HepG2 (cell line): ENCODE measurements around the gene MRE11. TPM values are rescaled to one million over a fixed set of nuclear protein-coding genes. Genes with fewer than 3 reads are reported as not detected.

Source experiments
- AGO2 ChIP-seq: fragments of 200-400 bp; formaldehyde crosslinking; optimal IDR thresholded peaks from 2 replicates; pipeline ENCODE3; 2017; ENCODE audit warnings: mild to moderate bottlenecking, low read depth, low read length, moderate library complexity
- ARNT ChIP-seq: fragments of 450-650 bp; IDR thresholded peaks from 2 replicates; pipeline ENCODE4 v1.6.1; 2017
- ATF3 ChIP-seq: sonication (generic); formaldehyde crosslinking; IDR thresholded peaks from 2 replicates; pipeline ENCODE4 v1.4.0; 2020; ENCODE audit warnings: missing genetic modification reagents
- BRF2 ChIP-seq: sonication (generic); formaldehyde crosslinking; IDR thresholded peaks from 2 replicates; pipeline ENCODE4 v1.8.1; 2022; ENCODE audit warnings: mild to moderate bottlenecking, missing genetic modification reagents
- CEBPG ChIP-seq: IDR thresholded peaks from 2 replicates; pipeline ENCODE4 v1.6.1; 2016
- CREBL2 ChIP-seq: sonication (generic); formaldehyde crosslinking; IDR thresholded peaks from 2 replicates; pipeline ENCODE4 v1.8.1; 2023; ENCODE audit warnings: missing genetic modification reagents, mild to moderate bottlenecking, borderline replicate concordance
- FOSL2 ChIP-seq: sonication (generic); formaldehyde crosslinking; IDR thresholded peaks from 2 replicates; pipeline ENCODE4 v1.4.0; 2020; ENCODE audit warnings: missing genetic modification reagents
- FOXK2 ChIP-seq: fragments of 450-650 bp; IDR thresholded peaks from 2 replicates; pipeline ENCODE4 v1.6.1; 2016
- FOXP1 ChIP-seq, 2 experiments: fragments of 450-650 bp in 1 of 2; IDR thresholded peaks; 2 replicates each; pipeline ENCODE4 v1.6.1; 2017 to 2018; ENCODE audit warnings: antibody characterized with exemption in 1 of 2
- HMG20B ChIP-seq: conservative IDR thresholded peaks from 2 replicates; pipeline ENCODE4 v1.6.1; 2016; ENCODE audit warnings: missing genetic modification reagents, missing compliant biosample characterization
- HNRNPUL1 ChIP-seq: fragments of 200-400 bp; formaldehyde crosslinking; IDR thresholded peaks from 2 replicates; pipeline ENCODE4 v1.6.1; 2017; ENCODE audit warnings: low read depth, mild to moderate bottlenecking, low read length, moderate library complexity
- IRF2 ChIP-seq: IDR thresholded peaks from 2 replicates; pipeline ENCODE4 v1.6.1; 2018; ENCODE audit warnings: missing genetic modification reagents, missing compliant biosample characterization
- KMT2B ChIP-seq: IDR thresholded peaks from 2 replicates; pipeline ENCODE4 v1.6.1; 2016; ENCODE audit warnings: missing genetic modification reagents, missing compliant biosample characterization
- PBX3 ChIP-seq: sonication (generic); formaldehyde crosslinking; IDR thresholded peaks from 2 replicates; pipeline ENCODE4 v1.8.1; 2023; ENCODE audit warnings: missing genetic modification reagents, inconsistent platforms, borderline replicate concordance
- RORA ChIP-seq: sonication (generic); formaldehyde crosslinking; IDR thresholded peaks from 2 replicates; pipeline ENCODE4 v1.5.0; 2020; ENCODE audit warnings: mild to moderate bottlenecking, missing genetic modification reagents, moderate library complexity
- SNAPC5 ChIP-seq: sonication (generic); formaldehyde crosslinking; IDR thresholded peaks from 2 replicates; pipeline ENCODE4 v1.8.1; 2023; ENCODE audit warnings: mild to moderate bottlenecking, missing genetic modification reagents, borderline replicate concordance
- ZBTB46 ChIP-seq: sonication (generic); formaldehyde crosslinking; IDR thresholded peaks from 2 replicates; pipeline ENCODE4 v1.4.0; 2020; ENCODE audit warnings: mild to moderate bottlenecking, missing genetic modification reagents, borderline replicate concordance
- ZFP62 ChIP-seq: sonication (generic); formaldehyde crosslinking; IDR thresholded peaks from 2 replicates; pipeline ENCODE4 v1.4.0; 2020; ENCODE audit warnings: missing genetic modification reagents
- ZHX2 ChIP-seq, 2 experiments: sonication (generic) in 1 of 2; formaldehyde crosslinking in 1 of 2; IDR thresholded peaks; 2 replicates each; pipeline versions ENCODE4 v1.6.1 to v1.9.0; 2014 to 2022; ENCODE audit warnings: antibody characterized with exemption in 1 of 2, borderline replicate concordance in 1 of 2, inconsistent platforms in 1 of 2, low read depth in 1 of 2, missing genetic modification reagents in 1 of 2
- polyA plus RNA-seq, 8 experiments: library from polyadenylated mRNA; depleted of rRNA in 3 of 8; stranded (reverse) in 7 of 8; unstranded in 1 of 8; fragments of >200 nt; fragmentation: Illumina TruSeq in 4 of 8; extraction: Trizol in 4 of 8; gene quantifications; 2 replicates each; pipeline versions ENCODE4 v1.2.1 to v1.2.3, GENCODE V29; 2011 to 2016; ENCODE audit warnings: low read depth in 4 of 8, missing spikeins in 1 of 8, mixed read lengths in 1 of 8; ENCODE audit not compliant: insufficient read depth in 1 of 8
- total RNA-seq, 5 experiments: library from RNA; depleted of rRNA; stranded (reverse); fragments of >200 nt; fragmentation: Illumina TruSeq; extraction: Trizol; gene quantifications; 2 replicates each; pipeline ENCODE4 v1.2.3, GENCODE V29; 2016; ENCODE audit warnings: low read depth in 1 of 5

The MRE11 gene
- total and polyA plus RNA-seq, 2 of the 13 experiments (the other 11 are each of a cell fraction or from before 2014, with no cell fraction given) = 7.2 to 37.3 TPM

- no peak for TF ChIP-seq HMG20B (CRISPR knock-in tag)
- TF ChIP-seq PBX3 = no peak
- TF ChIP-seq KMT2B (CRISPR knock-in tag) = no peak
- TF ChIP-seq HNRNPUL1 = no peak
- TF ChIP-seq FOSL2 (CRISPR knock-in tag) = peak; percentile 87
- TF ChIP-seq ATF3 = peak; percentile 73; the same call in 1 of the 2 replicates
- TF ChIP-seq ZFP62 = no peak
- no peak for TF ChIP-seq FOXP1 (IDR thresholded peaks at IDR 0.05)
- peak; percentile 31; the same call in 1 of the 2 replicates for TF ChIP-seq FOXP1 (CRISPR knock-in tag; IDR thresholded peaks at IDR 0.05)
- TF ChIP-seq ARNT = no peak
- TF ChIP-seq SNAPC5 (CRISPR knock-in tag) = no peak
- TF ChIP-seq BRF2 (CRISPR knock-in tag) = no peak
- TF ChIP-seq FOXK2 = 0 out of 2 replicates have a peak, but pooled peaks have one; percentile 33
- peak; percentile 69 for TF ChIP-seq CEBPG (CRISPR knock-in tag)
- no peak for TF ChIP-seq IRF2 (CRISPR knock-in tag)
- no peak for TF ChIP-seq RORA (CRISPR knock-in tag)
- TF ChIP-seq AGO2 = no peak
- TF ChIP-seq ZBTB46 (CRISPR knock-in tag) = no peak
- no peak for TF ChIP-seq ZHX2 (IDR thresholded peaks at IDR 0.05; ENCODE audit: low read depth)
- no peak for TF ChIP-seq ZHX2 (CRISPR knock-in tag; IDR thresholded peaks at IDR 0.05; ENCODE audit: borderline replicate concordance)
- TF ChIP-seq CREBL2 = no peak
Measured at GRCh38 chr11:94449437-94449836, 44.2 kb downstream of the MRE11 start (continued).
